Panc1 (cell line): ENCODE data around the gene CEP68.

ENCODE experiments used
- REST ChIP-seq, 2 experiments: IDR thresholded peaks; 2 replicates each; pipeline ENCODE4 v1.6.1; 2011 to 2012; ENCODE audit warnings: low read depth in 2 of 2, control low read depth in 1 of 2, low read length in 1 of 2, mild to moderate bottlenecking in 1 of 2, moderate library complexity in 1 of 2; ENCODE audit not compliant: insufficient read depth in 1 of 2
- SIN3A ChIP-seq: IDR thresholded peaks from 2 replicates; pipeline ENCODE4 v1.6.1; 2012; ENCODE audit warnings: low read depth, mild to moderate bottlenecking, low read length, moderate library complexity, borderline replicate concordance; ENCODE audit not compliant: insufficient read depth
- TF ChIP-seq, protein P1 (sequence below): fragments of 450-650 bp; IDR thresholded peaks from 2 replicates; pipeline ENCODE4 v1.5.1; 2017; ENCODE audit warnings: mild to moderate bottlenecking

DNA sequence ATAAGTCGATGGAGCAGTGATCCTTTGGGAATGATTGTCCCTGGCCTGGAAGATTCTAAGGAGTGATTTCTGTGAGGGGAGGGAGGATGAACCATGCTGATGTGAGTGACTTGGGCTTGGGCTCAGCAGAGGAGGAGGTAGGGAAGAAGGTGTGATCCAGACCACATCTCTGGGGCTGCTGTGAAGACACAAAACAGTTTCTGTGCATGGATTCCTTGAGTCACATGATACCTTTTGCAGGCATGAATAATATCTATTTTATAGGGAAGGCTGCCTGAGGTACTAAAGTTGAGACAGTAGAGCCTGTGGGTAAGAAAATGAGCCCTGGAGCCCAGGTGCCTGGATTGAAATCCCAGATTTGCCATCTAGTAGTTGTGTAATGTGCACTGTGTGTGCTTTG is 37.2 kb upstream of the CEP68 start:
- TF ChIP-seq, protein P1, sequence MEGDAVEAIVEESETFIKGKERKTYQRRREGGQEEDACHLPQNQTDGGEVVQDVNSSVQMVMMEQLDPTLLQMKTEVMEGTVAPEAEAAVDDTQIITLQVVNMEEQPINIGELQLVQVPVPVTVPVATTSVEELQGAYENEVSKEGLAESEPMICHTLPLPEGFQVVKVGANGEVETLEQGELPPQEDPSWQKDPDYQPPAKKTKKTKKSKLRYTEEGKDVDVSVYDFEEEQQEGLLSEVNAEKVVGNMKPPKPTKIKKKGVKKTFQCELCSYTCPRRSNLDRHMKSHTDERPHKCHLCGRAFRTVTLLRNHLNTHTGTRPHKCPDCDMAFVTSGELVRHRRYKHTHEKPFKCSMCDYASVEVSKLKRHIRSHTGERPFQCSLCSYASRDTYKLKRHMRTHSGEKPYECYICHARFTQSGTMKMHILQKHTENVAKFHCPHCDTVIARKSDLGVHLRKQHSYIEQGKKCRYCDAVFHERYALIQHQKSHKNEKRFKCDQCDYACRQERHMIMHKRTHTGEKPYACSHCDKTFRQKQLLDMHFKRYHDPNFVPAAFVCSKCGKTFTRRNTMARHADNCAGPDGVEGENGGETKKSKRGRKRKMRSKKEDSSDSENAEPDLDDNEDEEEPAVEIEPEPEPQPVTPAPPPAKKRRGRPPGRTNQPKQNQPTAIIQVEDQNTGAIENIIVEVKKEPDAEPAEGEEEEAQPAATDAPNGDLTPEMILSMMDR: no peak
- TF ChIP-seq SIN3A: no peak
- no peak for TF ChIP-seq REST (IDR thresholded peaks at IDR 0.05; ENCODE audit: insufficient read depth in 1 of 2, low read depth in 2 of 2, low read length in 1 of 2)
